Nephron (organoid): ENCODE results near the gene ZNF326.
"Not testable (repeated sequence)": the region's sequence is repeated elsewhere in the genome, so short reads cannot be mapped to it uniquely, and the experiment has no call there.

Experiments used
- H3K27ac Mint-ChIP-seq, 3 experiments: 2 replicates each; pipeline ENCODE4 v1.8.0; 2020; ENCODE audit warnings: mixed read lengths in 3 of 3, mild to moderate bottlenecking in 2 of 3, moderate library complexity in 1 of 3
- H3K27me3 Mint-ChIP-seq: 2 replicates; pipeline ENCODE4 v1.8.0; 2021; ENCODE audit warnings: low read depth, mild to moderate bottlenecking, moderate library complexity, mixed read lengths
- H3K36me3 Mint-ChIP-seq: 2 replicates; pipeline ENCODE4 v1.8.0; 2020; ENCODE audit warnings: low read depth, mixed read lengths
- H3K4me1 Mint-ChIP-seq: 2 replicates; pipeline ENCODE4 v1.8.0; 2020; ENCODE audit warnings: mixed read lengths
- H3K4me3 Mint-ChIP-seq, 3 experiments: 2 replicates each; pipeline ENCODE4 v1.8.0; 2020; ENCODE audit warnings: mild to moderate bottlenecking in 3 of 3, mixed read lengths in 3 of 3, moderate library complexity in 2 of 3
- H3K9me3 Mint-ChIP-seq: 2 replicates; pipeline ENCODE4 v1.8.0; 2020; ENCODE audit warnings: mixed read lengths
- CTCF ChIP-seq, 3 experiments: fragments of 200-600 bp; sonication (generic); IDR thresholded peaks; one replicate each; pipeline ENCODE4 v1.5.0; 2021; ENCODE audit warnings: antibody characterized with exemption in 3 of 3; ENCODE audit not compliant: unreplicated experiment in 3 of 3

ZNF326 gene

GRCh38 chr1:90046635-90047034, 51.7 kb downstream of the ZNF326 start:
- Mint-ChIP-seq H3K4me1 (peaks cover 10% of the 10 kb centered on the region), H3K9me3 (no peaks in the 10 kb centered on the region), H3K36me3 (no peaks in the 10 kb centered on the region), H3K27ac (no peak overlapping the region), H3K4me3 (no peak overlapping the region), H3K27me3 (peaks cover 4% of the 10 kb centered on the region)
- no peak for TF ChIP-seq CTCF (IDR thresholded peaks at IDR 0.05; ENCODE audit: unreplicated experiment in 3 of 3)

GRCh38 chr1:90048043-90048442, 53.1 kb downstream of the ZNF326 start:
- no peak for TF ChIP-seq CTCF (IDR thresholded peaks at IDR 0.05; ENCODE audit: unreplicated experiment in 3 of 3)
- peaks cover 4% of the 10 kb centered on the region for H3K27me3 Mint-ChIP-seq

DNA sequence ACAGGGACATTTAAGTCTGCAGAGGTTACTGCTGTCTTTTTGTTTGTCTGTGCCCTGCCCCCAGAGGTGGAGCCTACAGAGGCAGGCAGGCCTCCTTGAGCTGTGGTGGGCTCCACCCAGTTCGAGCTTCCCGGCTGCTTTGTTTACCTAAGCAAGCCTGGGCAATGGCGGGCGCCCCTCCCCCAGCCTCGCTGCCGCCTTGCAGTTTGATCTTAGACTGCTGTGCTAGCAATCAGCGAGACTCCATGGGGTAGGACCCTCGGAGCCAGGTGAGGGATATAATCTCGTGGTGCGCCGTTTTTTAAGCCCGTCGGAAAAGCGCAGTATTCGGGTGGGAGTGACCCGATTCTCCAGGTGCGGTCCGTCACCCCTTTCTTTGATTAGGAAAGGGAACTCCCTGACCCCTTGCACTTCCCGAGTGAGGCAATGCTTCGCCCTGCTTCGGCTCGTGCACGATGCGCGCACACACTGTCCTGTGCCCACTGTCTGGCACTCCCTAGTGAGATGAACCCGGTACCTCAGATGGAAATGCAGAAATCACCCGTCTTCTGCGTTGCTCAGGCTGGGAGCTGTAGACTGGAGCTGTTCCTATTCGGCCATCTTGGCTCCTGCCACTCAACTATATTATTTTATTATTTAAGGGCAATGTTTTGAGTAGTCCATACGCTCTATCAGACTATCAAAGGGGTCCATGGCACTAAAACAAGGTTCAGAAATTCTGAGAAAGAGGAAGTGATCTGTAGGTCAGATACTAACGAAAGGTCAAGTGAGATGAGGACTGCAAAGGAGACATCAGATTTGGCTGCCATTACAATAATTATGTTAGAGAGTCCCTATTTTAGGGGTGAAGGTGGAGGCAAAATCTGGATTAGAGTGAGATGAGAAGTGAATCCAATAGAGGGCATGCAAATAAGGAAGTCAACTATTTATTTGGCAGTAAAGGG, 68.1 kb downstream of the ZNF326 start:
- H3K4me3 Mint-ChIP-seq, H3K9me3 Mint-ChIP-seq, H3K27ac Mint-ChIP-seq, H3K36me3 Mint-ChIP-seq, H3K4me1 Mint-ChIP-seq: not testable (repeated sequence)
- H3K27me3 Mint-ChIP-seq, result peaks cover 12% of the 10 kb centered on the region

More at GRCh38 chr1:90048043-90048442, 53.1 kb downstream of the ZNF326 start:
- peaks cover 10% of the 10 kb centered on the region for H3K4me1 Mint-ChIP-seq
- no peak overlapping the region for H3K4me3 Mint-ChIP-seq
- H3K36me3 Mint-ChIP-seq, result no peaks in the 10 kb centered on the region
- H3K27ac Mint-ChIP-seq, result no peak overlapping the region
- H3K9me3 Mint-ChIP-seq, result no peaks in the 10 kb centered on the region

GRCh38 chr1:90064109-90064508, 69.2 kb downstream of the ZNF326 start:
- H3K4me3 Mint-ChIP-seq, H3K27ac Mint-ChIP-seq, H3K4me1 Mint-ChIP-seq, H3K9me3 Mint-ChIP-seq, H3K36me3 Mint-ChIP-seq: not testable (repeated sequence)
- peaks cover 12% of the 10 kb centered on the region for H3K27me3 Mint-ChIP-seq

DNA sequence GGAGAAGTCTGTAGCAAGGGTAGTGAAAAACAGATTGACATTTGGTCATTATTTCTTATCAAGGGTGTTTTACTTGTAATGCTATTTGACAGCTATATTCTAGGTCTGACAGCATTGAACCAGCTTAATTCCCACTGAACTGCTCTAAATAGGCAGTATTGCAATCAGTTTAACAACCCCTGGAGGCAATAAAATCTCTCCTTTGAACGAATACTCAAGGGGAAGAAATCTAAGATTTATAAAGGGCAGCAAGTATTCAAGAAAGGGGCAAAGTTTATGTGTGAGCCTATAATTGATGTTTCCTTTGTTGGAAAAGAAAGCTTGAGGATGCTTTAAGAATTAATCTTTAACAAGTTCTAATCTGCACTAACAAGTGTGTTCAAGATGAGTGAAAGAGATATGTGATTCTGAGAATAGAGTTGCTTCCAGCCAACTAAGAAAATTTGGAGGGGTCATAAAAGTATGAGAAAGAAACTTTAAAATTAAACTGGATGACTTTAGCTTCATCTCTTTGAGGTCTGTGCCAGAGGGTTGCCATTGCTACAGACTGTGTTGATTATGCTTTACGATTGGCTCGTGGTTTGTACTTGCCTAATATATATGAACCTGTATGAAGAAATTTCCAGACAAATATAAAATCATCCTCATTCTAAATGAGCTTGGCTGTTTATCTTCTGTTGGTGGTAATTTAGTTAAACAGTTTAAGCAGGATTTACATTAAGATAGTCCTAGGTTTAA, 72.5 kb downstream of the ZNF326 start:
- TF ChIP-seq CTCF (IDR thresholded peaks at IDR 0.05; ENCODE audit: unreplicated experiment in 3 of 3), result no peak
- no peaks in the 10 kb centered on the region for H3K4me1 Mint-ChIP-seq
- peaks cover 10% of the 10 kb centered on the region for H3K36me3 Mint-ChIP-seq
- H3K4me3 Mint-ChIP-seq, result no peak overlapping the region
- H3K27me3 Mint-ChIP-seq, result peaks cover 12% of the 10 kb centered on the region
- peaks cover 8% of the 10 kb centered on the region for H3K9me3 Mint-ChIP-seq
- H3K27ac Mint-ChIP-seq, result peak overlapping the region in 2 of 3 experiments; percentile 36 to 72

GRCh38 chr1:90068611-90069280, 73.8 kb downstream of the ZNF326 start:
- Mint-ChIP-seq H3K36me3 (peaks cover 5% of the 10 kb centered on the region), H3K4me1 (no peaks in the 10 kb centered on the region), H3K4me3 (no peak overlapping the region), H3K9me3 (peaks cover 2% of the 10 kb centered on the region), H3K27ac (no peak overlapping the region), H3K27me3 (peaks cover 8% of the 10 kb centered on the region)
- TF ChIP-seq CTCF (IDR thresholded peaks at IDR 0.05; ENCODE audit: unreplicated experiment in 3 of 3), result no peak
